GM19351 (cell line): Measurements from ENCODE around the gene MCF2L.

ENCODE experiments used
- ATAC-seq: cut with Tn5 transposase; IDR thresholded peaks from one replicate; pipeline ENCODE4 v1.9.1; 2021; ENCODE audit warnings: mild to moderate bottlenecking, moderate library complexity; ENCODE audit not compliant: unreplicated experiment

The MCF2L gene

GRCh38 chr13:113139577-113139976, 170.6 kb downstream of the MCF2L start:
- ATAC-seq, result no peak

- ATAC-seq, result no peak
These were observed 171.9 kb downstream of the MCF2L start for GRCh38 chr13:113140677-113141600.

- no peak for ATAC-seq
These were observed 172.6 kb downstream of the MCF2L start for GRCh38 chr13:113141601-113141970.

GRCh38 chr13:113142876-113143275, 173.9 kb downstream of the MCF2L start:
- ATAC-seq, result no peak

GRCh38 chr13:113143466-113144254, 174.6 kb downstream of the MCF2L start:
- no peak for ATAC-seq

- ATAC-seq, result no peak
These were observed 175.2 kb downstream of the MCF2L start for GRCh38 chr13:113144255-113144629.

GRCh38 chr13:113145496-113145895, 176.5 kb downstream of the MCF2L start:
- ATAC-seq, result no peak

- no peak for ATAC-seq
These were observed 177.0 kb downstream of the MCF2L start for GRCh38 chr13:113145911-113146598.

GRCh38 chr13:113146750-113147149, 177.7 kb downstream of the MCF2L start:
- no peak for ATAC-seq

- ATAC-seq, result no peak
These were observed 178.2 kb downstream of the MCF2L start for GRCh38 chr13:113147206-113147605.

GRCh38 chr13:113148407-113148806, 179.4 kb downstream of the MCF2L start:
- ATAC-seq, result no peak

GRCh38 chr13:113148940-113149503, 180.0 kb downstream of the MCF2L start:
- no peak for ATAC-seq
